C4-2B (cell line): Measurements from ENCODE around the gene GARNL3.

ENCODE experiments used
- H3K27ac ChIP-seq: fragments of 450-650 bp; 2 replicates; pipeline ENCODE4 v1.5.1; 2017
- CTCF ChIP-seq: fragments of 450-650 bp; conservative IDR thresholded peaks from 2 replicates; pipeline ENCODE4 v1.5.1; 2017; ENCODE audit warnings: mild to moderate bottlenecking
- ZFX ChIP-seq: fragments of 450-650 bp; IDR thresholded peaks from 2 replicates; pipeline ENCODE4 v1.6.1; 2017

Gene GARNL3

GRCh38 chr9:127253446-127253845 is 11.1 kb upstream of the GARNL3 start:
- no peak for TF ChIP-seq ZFX
- no peak for TF ChIP-seq CTCF
- no peak overlapping the region for H3K27ac ChIP-seq

- TF ChIP-seq CTCF: no peak
- no peak for TF ChIP-seq ZFX
- H3K27ac ChIP-seq: no peak overlapping the region
Measured at GRCh38 chr9:127255692-127256091, 8.9 kb upstream of the GARNL3 start.

GRCh38 chr9:127256324-127256723 is 8.2 kb upstream of the GARNL3 start:
- TF ChIP-seq CTCF (no peak), ZFX (no peak)
- no peak overlapping the region for H3K27ac ChIP-seq

- no peak for TF ChIP-seq ZFX
- TF ChIP-seq CTCF: no peak
- no peak overlapping the region for H3K27ac ChIP-seq
Measured at GRCh38 chr9:127258606-127259471, 5.7 kb upstream of the GARNL3 start.

- H3K27ac ChIP-seq: no peak overlapping the region
- TF ChIP-seq CTCF (no peak), ZFX (no peak)
Measured at GRCh38 chr9:127262602-127263001, 2.0 kb upstream of the GARNL3 start.

GRCh38 chr9:127263237-127263636 is 1.3 kb upstream of the GARNL3 start:
- TF ChIP-seq CTCF (no peak), ZFX (no peak)
- no peak overlapping the region for H3K27ac ChIP-seq

- TF ChIP-seq CTCF (no peak), ZFX (no peak)
- H3K27ac ChIP-seq: no peak overlapping the region
Measured at GRCh38 chr9:127263664-127264063, 910 bp upstream of the GARNL3 start.
